Caco-2 (cell line): Measurements from ENCODE around the gene VPS13D. TPM values are rescaled to one million over a fixed set of nuclear protein-coding genes. Genes with fewer than 3 reads are reported as not detected.

Experiments used
- BruUV-seq: library from RNA; stranded (reverse); fragments of 400-500 nt; replicated peaks from 2 replicates; lab custom pipeline; 2021; lab: Mats Ljungman, UMichigan
- CTCF ChIA-PET: fragments of 300-600 bp; sonication (Branson Sonifier 250); formaldehyde crosslinking; loops from one replicate; lab custom pipeline; 2022; ENCODE audit warnings: antibody characterized with exemption; lab: Charles Lee
- POLR2A ChIA-PET: fragments of 300-600 bp; sonication (Branson Sonifier 250); formaldehyde crosslinking; loops from one replicate; lab custom pipeline; 2022; ENCODE audit warnings: antibody characterized with exemption; lab: Charles Lee
- DNase-seq, 2 experiments: peaks; one replicate each; pipeline versions ENCODE4 v3.0.0 to v3.0.0-alpha.2; 2020 to 2022
- H3K27me3 ChIP-seq: replicated peaks from 2 replicates; pipeline ENCODE4 v1.6.0; 2011; ENCODE audit warnings: low read length; ENCODE audit not compliant: control insufficient read depth, insufficient read depth
- H3K36me3 ChIP-seq: 2 replicates; pipeline ENCODE4 v1.5.1; 2011; ENCODE audit warnings: low read length; ENCODE audit not compliant: control insufficient read depth, insufficient read depth
- H3K4me1 ChIP-seq: fragments of 250-450 bp; sonication (Bioruptor Pico); 2 replicates; pipeline ENCODE4 v1.5.1; 2020; ENCODE audit warnings: mild to moderate bottlenecking
- H3K4me3 ChIP-seq: 2 replicates; pipeline ENCODE4 v1.5.1; 2011; ENCODE audit warnings: low read depth, mild to moderate bottlenecking, control low read depth, low read length
- H3K9me3 ChIP-seq: fragments of 250-450 bp; sonication (Bioruptor Pico); 2 replicates; pipeline ENCODE4 v1.5.1; 2020; ENCODE audit warnings: mild to moderate bottlenecking, moderate library complexity
- H3K27ac Mint-ChIP-seq: one replicate; pipeline ENCODE4 v1.8.0; 2022; ENCODE audit warnings: mixed read lengths; ENCODE audit not compliant: unreplicated experiment
- H3K27me3 Mint-ChIP-seq: one replicate; pipeline ENCODE4 v1.8.0; 2022; ENCODE audit warnings: mixed read lengths; ENCODE audit not compliant: insufficient read depth, unreplicated experiment
- H3K36me3 Mint-ChIP-seq: one replicate; pipeline ENCODE4 v1.8.0; 2022; ENCODE audit warnings: mild to moderate bottlenecking, mixed read lengths; ENCODE audit not compliant: insufficient read depth, unreplicated experiment
- H3K4me1 Mint-ChIP-seq: one replicate; pipeline ENCODE4 v1.8.0; 2022; ENCODE audit warnings: low read depth, mixed read lengths; ENCODE audit not compliant: unreplicated experiment
- H3K4me3 Mint-ChIP-seq: one replicate; pipeline ENCODE4 v1.8.0; 2022; ENCODE audit warnings: mild to moderate bottlenecking, moderate library complexity, mixed read lengths; ENCODE audit not compliant: unreplicated experiment
- H3K9me3 Mint-ChIP-seq: one replicate; pipeline ENCODE4 v1.8.0; 2022; ENCODE audit warnings: mixed read lengths; ENCODE audit not compliant: unreplicated experiment
- CTCF ChIP-seq, 2 experiments: fragments of 200-600 bp in 1 of 2; IDR thresholded peaks; 1 replicate in 1 of 2; 2 replicates in 1 of 2; pipeline versions ENCODE4 v1.5.1 to v1.8.0; 2011 to 2022; ENCODE audit warnings: antibody characterized with exemption in 1 of 2, control low read depth in 1 of 2, inconsistent platforms in 1 of 2, low read depth in 1 of 2, low read length in 1 of 2, mild to moderate bottlenecking in 1 of 2, moderate library complexity in 1 of 2; ENCODE audit not compliant: insufficient read depth in 1 of 2, severe bottlenecking in 1 of 2, unreplicated experiment in 1 of 2
- intact Hi-C: fragments of 100-400 bp; cut with micrococcal nuclease; formaldehyde crosslinking; loops from one replicate; pipeline ENCODE4 v1.10.0; 2022; ENCODE audit not compliant: unreplicated experiment
- total RNA-seq: library from RNA; stranded (reverse); gene quantifications from 2 replicates; pipeline ENCODE4 v1.2.3, GENCODE V29; 2022

The VPS13D gene
- total RNA-seq, 1 experiment from 2014 or later, result 25.6 TPM

GRCh38 chr1:12279728-12280464 lies 50.1 kb downstream of the VPS13D start:
- CTCF ChIA-PET, result no interaction called here
- Histone ChIP-seq H3K4me1 (no peaks in the 10 kb centered on the region), H3K27me3 (no peaks in the 10 kb centered on the region), H3K9me3 (no peaks in the 10 kb centered on the region), H3K36me3 (no peaks in the 10 kb centered on the region; the same call in 1 of the 2 replicates), H3K4me3 (no peak overlapping the region)
- no TSS peak for BruUV-seq
- Mint-ChIP-seq H3K4me1 (no peaks in the 10 kb centered on the region), H3K4me3 (no peak overlapping the region), H3K27me3 (no peaks in the 10 kb centered on the region), H3K9me3 (no peaks in the 10 kb centered on the region), H3K27ac (no peak overlapping the region), H3K36me3 (peaks cover 38% of the 10 kb centered on the region)
- POLR2A ChIA-PET, result interaction anchor here (0.7 kb wide), 1 partner anchor 371 kb away, joined by 3 read pairs; no protein-coding TSS in a partner anchor
- TF ChIP-seq CTCF (IDR thresholded peaks at IDR 0.05; ENCODE audit: insufficient read depth in 1 of 2, low read depth in 1 of 2, low read length in 1 of 2, severe bottlenecking in 1 of 2, unreplicated experiment in 1 of 2), result no peak
- DNase-seq, result no peak
- intact Hi-C loops, result no loop called here

- CTCF ChIA-PET, result no interaction called here
Observed at GRCh38 chr1:12282142-12282541, 52.3 kb downstream of the VPS13D start.

GRCh38 chr1:12284486-12284885 lies 54.7 kb downstream of the VPS13D start:
- Histone ChIP-seq H3K4me1 (no peaks in the 10 kb centered on the region), H3K36me3 (no peaks in the 10 kb centered on the region; the same call in 1 of the 2 replicates), H3K27me3 (no peaks in the 10 kb centered on the region), H3K9me3 (no peaks in the 10 kb centered on the region), H3K4me3 (no peak overlapping the region)
- Mint-ChIP-seq H3K36me3 (peaks cover 10% of the 10 kb centered on the region), H3K9me3 (no peaks in the 10 kb centered on the region), H3K27me3 (no peaks in the 10 kb centered on the region), H3K4me3 (no peak overlapping the region), H3K4me1 (no peaks in the 10 kb centered on the region), H3K27ac (no peak overlapping the region)
- ChIA-PET CTCF (no interaction called here), POLR2A (no interaction called here)
- intact Hi-C loops, result no loop called here
- no peak for DNase-seq
- no peak for TF ChIP-seq CTCF (IDR thresholded peaks at IDR 0.05; ENCODE audit: insufficient read depth in 1 of 2, low read depth in 1 of 2, low read length in 1 of 2, severe bottlenecking in 1 of 2, unreplicated experiment in 1 of 2)
- BruUV-seq, result no TSS peak

More at GRCh38 chr1:12282142-12282541, 52.3 kb downstream of the VPS13D start:
- Histone ChIP-seq H3K36me3 (no peaks in the 10 kb centered on the region; the same call in 1 of the 2 replicates), H3K9me3 (no peaks in the 10 kb centered on the region), H3K4me3 (no peak overlapping the region), H3K27me3 (no peaks in the 10 kb centered on the region), H3K4me1 (no peaks in the 10 kb centered on the region)
- Mint-ChIP-seq H3K36me3 (peaks cover 16% of the 10 kb centered on the region), H3K4me3 (no peak overlapping the region), H3K9me3 (no peaks in the 10 kb centered on the region), H3K4me1 (no peaks in the 10 kb centered on the region), H3K27me3 (no peaks in the 10 kb centered on the region), H3K27ac (no peak overlapping the region)
- TF ChIP-seq CTCF (IDR thresholded peaks at IDR 0.05; ENCODE audit: insufficient read depth in 1 of 2, low read depth in 1 of 2, low read length in 1 of 2, severe bottlenecking in 1 of 2, unreplicated experiment in 1 of 2), result no peak
- no TSS peak for BruUV-seq
- intact Hi-C loops, result no loop called here
- no peak for DNase-seq
- POLR2A ChIA-PET, result no interaction called here
